GM12878 (cell line): ENCODE data around the gene BICRAL. TPM values are rescaled to one million over a fixed set of nuclear protein-coding genes. Genes with fewer than 3 reads are reported as not detected.

Source experiments
- ATAC-seq: fragments of 200-7000 bp; cut with Tn5 transposase; 3 replicates; pipeline ENCODE4 v1.9.1; 2020; ENCODE audit warnings: mild to moderate bottlenecking, moderate library complexity
- BruUV-seq: library from RNA; stranded (reverse); fragments of 400-500 nt; replicated peaks from 2 replicates; lab custom pipeline; 2021; lab: Mats Ljungman, UMichigan
- CTCF ChIA-PET: fragments of 300-600 bp; sonication (Branson Sonifier 250); formaldehyde crosslinking; extraction: SDS; loops from one replicate; lab custom pipeline; 2021; ENCODE audit warnings: inconsistent platforms; lab: Yijun Ruan, JAX
- POLR2A ChIA-PET: fragments of 350-600 bp; formaldehyde crosslinking; extraction: SDS; loops from one replicate; lab custom pipeline; 2021; ENCODE audit warnings: inconsistent platforms; lab: Charles Lee
- RAD21 ChIA-PET: fragments of 300-600 bp; sonication (Branson Sonifier 250); formaldehyde crosslinking; loops from one replicate; lab custom pipeline; 2023; ENCODE audit warnings: antibody characterized with exemption; ENCODE audit not compliant: unreplicated experiment; lab: Charles Lee
- SMC1A ChIA-PET: fragments of 300-600 bp; sonication (Branson Sonifier 250); formaldehyde crosslinking; loops from one replicate; lab custom pipeline; 2023; ENCODE audit not compliant: unreplicated experiment, uncharacterized antibody; lab: Charles Lee
- DNase-seq: peaks from one replicate; pipeline ENCODE4 v3.0.0-alpha.2; 2011; ENCODE audit warnings: low read depth, low spot score
- FAIRE-seq: peaks from 3 replicates; lab custom pipeline; 2011; peaks lifted over from hg19 to GRCh38; lab: Jason Lieb, UNC
- H2AFZ ChIP-seq: 2 replicates; pipeline ENCODE4 v1.6.0; 2011; ENCODE audit warnings: low read depth, low read length, control low read depth; ENCODE audit not compliant: control insufficient read depth
- H3K27ac ChIP-seq: 2 replicates; pipeline ENCODE4 v1.5.1; 2011; ENCODE audit warnings: control low read depth; ENCODE audit not compliant: control insufficient read depth, insufficient read depth
- H3K27me3 ChIP-seq, 2 experiments: replicated peaks in 1 of 2; 2 replicates each; pipeline versions ENCODE4 v1.6.0 to v1.6.1; 2011; ENCODE audit warnings: low read length in 1 of 2; ENCODE audit not compliant: control insufficient read depth in 2 of 2, insufficient read depth in 2 of 2
- H3K36me3 ChIP-seq, 2 experiments: 2 replicates each; pipeline ENCODE4 v1.5.1; 2011; ENCODE audit warnings: low read length in 1 of 2; ENCODE audit not compliant: control insufficient read depth in 2 of 2, insufficient read depth in 2 of 2
- H3K4me1 ChIP-seq: 2 replicates; pipeline ENCODE4 v1.6.1; 2011; ENCODE audit warnings: mild to moderate bottlenecking, low read length, moderate library complexity, mixed read lengths; ENCODE audit not compliant: control insufficient read depth, insufficient read depth
- H3K4me2 ChIP-seq: 2 replicates; pipeline ENCODE4 v1.6.0; 2011; ENCODE audit warnings: control low read depth; ENCODE audit not compliant: control insufficient read depth, insufficient read depth
- H3K4me3 ChIP-seq: fragments of 200-600 bp; sonication (generic); 2 replicates; pipeline ENCODE4 v1.5.1; 2016
- H3K79me2 ChIP-seq: 2 replicates; pipeline ENCODE4 v1.6.0; 2011; ENCODE audit warnings: low read length; ENCODE audit not compliant: control insufficient read depth, insufficient read depth
- H3K9ac ChIP-seq: 2 replicates; pipeline ENCODE4 v1.8.0; 2011; ENCODE audit warnings: low read length, control low read depth, mixed read lengths; ENCODE audit not compliant: control insufficient read depth, insufficient read depth
- H3K9me3 ChIP-seq: replicated peaks from 3 replicates; pipeline ENCODE4 v1.5.1; 2011; ENCODE audit warnings: mild to moderate bottlenecking, low read length; ENCODE audit not compliant: control insufficient read depth, insufficient read depth
- H4K20me1 ChIP-seq: 2 replicates; pipeline ENCODE4 v1.6.0; 2011; ENCODE audit not compliant: control insufficient read depth, insufficient read depth
- ATF7 ChIP-seq: fragments of 450-650 bp; IDR thresholded peaks from 2 replicates; pipeline ENCODE4 v1.6.1; 2016; ENCODE audit warnings: low read depth, mild to moderate bottlenecking
- POLR2AphosphoS2 ChIP-seq: IDR thresholded peaks from 2 replicates; pipeline ENCODE4 v1.6.1; 2011; ENCODE audit warnings: low read depth, mild to moderate bottlenecking, low read length, improper control_type of control experiment, moderate library complexity
- POLR2AphosphoS5 ChIP-seq: IDR thresholded peaks from 2 replicates; pipeline ENCODE4 v1.6.1; 2011; ENCODE audit warnings: mild to moderate bottlenecking, low read length, inconsistent platforms
- WGBS: methylation state at CpG from one replicate; pipeline ENCODE4 v1.1.6; 2016; ENCODE audit warnings: low lambda C conversion rate; ENCODE audit not compliant: insufficient replicate concordance, insufficient coverage; ENCODE audit errors: missing lambda C conversion rate; 5-methylcytosine and 5-hydroxymethylcytosine counted together
- in situ Hi-C: fragments of 300-500 bp; cut with MboI; formaldehyde crosslinking; loops from 9 replicates; pipeline ENCODE4 v1.14.3; 2018; ENCODE audit warnings: mixed read lengths
- intact Hi-C: fragments of 100-400 bp; cut with micrococcal nuclease; formaldehyde crosslinking; loops from one replicate; pipeline ENCODE4 v1.14.2; 2022; ENCODE audit not compliant: unreplicated experiment
- polyA plus RNA-seq, 11 experiments: library from polyadenylated mRNA; depleted of rRNA in 4 of 11; unstranded in 6 of 11; stranded (reverse) in 5 of 11; fragments of >200 nt; fragmentation: Nextera tagmentation in 4 of 11; fragmentation: Illumina TruSeq in 1 of 11; extraction: Ambion mirVana in 4 of 11; extraction: Trizol in 1 of 11; gene quantifications; 1 replicate in 1 of 11; 2 replicates in 10 of 11; pipeline versions ENCODE4 v1.2.1 to v1.2.3, GENCODE V29; 2011 to 2016; ENCODE audit warnings: inconsistent platforms in 2 of 11, missing spikeins in 2 of 11, low read depth in 1 of 11
- total RNA-seq, 4 experiments: library from RNA; depleted of rRNA in 3 of 4; stranded (reverse); fragments of >200 nt in 3 of 4; fragmentation: Illumina TruSeq in 1 of 4; extraction: Trizol in 1 of 4; gene quantifications; 2 replicates each; pipeline versions ENCODE4 v1.2.1 to v1.2.3, GENCODE V29; 2013 to 2021
- TF ChIP-seq, protein P1 (sequence below): fragments of 450-650 bp; IDR thresholded peaks from 2 replicates; pipeline ENCODE4 v1.6.1; 2016; ENCODE audit warnings: mild to moderate bottlenecking

The BICRAL gene
- total and polyA plus RNA-seq, 10 of the 15 experiments (the other 5 are each of a cell fraction or from before 2014, with no cell fraction given): 1.9 to 16.6 (median 8.5) TPM

DNA sequence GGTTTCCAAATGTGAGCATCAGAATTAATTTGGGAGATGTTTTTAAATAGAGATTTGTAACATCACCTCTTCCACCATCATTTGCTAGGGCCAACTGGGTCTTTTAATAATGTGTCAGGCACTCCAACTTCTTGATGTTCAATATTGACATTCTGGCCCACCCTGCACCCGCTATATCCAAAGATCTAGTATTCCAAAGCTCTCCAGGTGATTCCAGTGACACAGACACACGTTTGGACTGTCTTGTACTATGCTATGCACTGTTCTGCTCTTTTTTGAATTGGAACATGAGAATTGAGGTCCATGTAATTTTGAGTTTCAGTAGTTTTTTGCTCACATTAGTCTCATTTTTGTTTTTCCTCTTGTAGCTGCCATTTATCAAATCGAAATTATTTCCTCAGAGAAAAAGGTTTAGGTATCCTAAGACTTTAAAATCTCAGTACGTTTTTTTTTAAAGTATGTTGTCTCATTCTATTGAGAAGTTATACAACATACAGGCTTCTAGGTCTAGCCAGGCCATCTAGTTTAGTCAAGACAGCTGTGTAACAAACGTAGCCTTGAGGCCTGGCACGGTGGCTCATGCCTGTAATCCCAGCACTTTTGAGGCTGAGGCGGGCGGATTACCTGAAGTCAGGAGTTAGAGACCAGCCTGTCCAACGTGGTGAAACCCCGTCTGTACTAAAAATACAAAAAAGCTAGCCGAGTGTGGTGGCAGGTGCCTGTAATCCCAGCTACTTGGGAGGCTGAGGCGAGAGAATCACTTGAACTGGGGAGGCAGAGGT lies 3.1 kb downstream of the BICRAL start:
- peak overlapping the region; percentile 99 for H3K27ac ChIP-seq
- peak overlapping the region; percentile 86 for H3K4me3 ChIP-seq
- peaks cover 89% of the 10 kb centered on the region for H3K79me2 ChIP-seq
- H2AFZ ChIP-seq: no peak overlapping the region
- no TSS peak for BruUV-seq
- ATAC-seq (no peak), FAIRE-seq (no peak), DNase-seq (no peak)
- intact Hi-C loops (loop anchor here (1.0 to 10.0 kb wide), 3 partner anchors 39 to 390 kb away; partner anchors contain the start of genes SRF and TBCC), in situ Hi-C loops (no loop called here)
- 0 out of 2 replicates have a peak, but pooled peaks have one; percentile 38 for TF ChIP-seq POLR2AphosphoS5
- TF ChIP-seq ATF7: no peak
- TF ChIP-seq POLR2AphosphoS2: peak; percentile 39; the same call in 1 of the 2 replicates
- TF ChIP-seq, protein P1, sequence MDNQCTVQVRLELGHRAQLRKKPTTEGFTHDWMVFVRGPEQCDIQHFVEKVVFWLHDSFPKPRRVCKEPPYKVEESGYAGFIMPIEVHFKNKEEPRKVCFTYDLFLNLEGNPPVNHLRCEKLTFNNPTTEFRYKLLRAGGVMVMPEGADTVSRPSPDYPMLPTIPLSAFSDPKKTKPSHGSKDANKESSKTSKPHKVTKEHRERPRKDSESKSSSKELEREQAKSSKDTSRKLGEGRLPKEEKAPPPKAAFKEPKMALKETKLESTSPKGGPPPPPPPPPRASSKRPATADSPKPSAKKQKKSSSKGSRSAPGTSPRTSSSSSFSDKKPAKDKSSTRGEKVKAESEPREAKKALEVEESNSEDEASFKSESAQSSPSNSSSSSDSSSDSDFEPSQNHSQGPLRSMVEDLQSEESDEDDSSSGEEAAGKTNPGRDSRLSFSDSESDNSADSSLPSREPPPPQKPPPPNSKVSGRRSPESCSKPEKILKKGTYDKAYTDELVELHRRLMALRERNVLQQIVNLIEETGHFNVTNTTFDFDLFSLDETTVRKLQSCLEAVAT: peak; percentile 23; the same call in 1 of the 2 replicates
- H3K4me1 ChIP-seq: peaks cover 22% of the 10 kb centered on the region
- peak overlapping the region; percentile 100 for H3K9ac ChIP-seq
- no peaks in the 10 kb centered on the region for H3K9me3 ChIP-seq
- H3K36me3 ChIP-seq: no peaks in the 10 kb centered on the region; a peak in 2 of 4 replicates
- no peaks in the 10 kb centered on the region for H4K20me1 ChIP-seq
- no peaks in the 10 kb centered on the region for H3K27me3 ChIP-seq
- ChIA-PET RAD21 (interaction anchor here (1.0 to 2.9 kb wide), 2 partner anchors 9 to 14 kb away, joined by 8 to 14 read pairs; no protein-coding TSS in a partner anchor), CTCF (interaction anchor here (1.0 to 2.9 kb wide), 3 partner anchors 10 to 123 kb away, joined by 3 to 11 read pairs (median 3); no protein-coding TSS in a partner anchor), SMC1A (interaction anchor here (0.7 to 7.7 kb wide), 8 partner anchors 13 to 123 kb away, joined by 3 to 62 read pairs (median 4); partner anchors contain the start of gene TBCC), POLR2A (interaction anchor here (0.5 to 4.7 kb wide), 8 partner anchors 10 to 849 kb away, joined by 3 to 43 read pairs (median 4); partner anchors contain the start of gene TBCC)
- peak overlapping the region; percentile 89 for H3K4me2 ChIP-seq
- 73% methylated on average over 12 of the region's 12 CpGs for WGBS
